Melanocyte of skin (primary cell): ENCODE data around the gene ZNG1C. TPM values are rescaled to one million over a fixed set of nuclear protein-coding genes. Genes with fewer than 3 reads are reported as not detected.

Experiments
- total RNA-seq, 2 donors: library from RNA; depleted of rRNA; stranded (reverse); fragments of >200 nt; gene quantifications; 2 replicates each; pipeline ENCODE4 v1.2.3, GENCODE V29; 2012

ZNG1C gene
- total RNA-seq: 10 to 100 TPM; 11.0 to 16.3 TPM

DNA sequence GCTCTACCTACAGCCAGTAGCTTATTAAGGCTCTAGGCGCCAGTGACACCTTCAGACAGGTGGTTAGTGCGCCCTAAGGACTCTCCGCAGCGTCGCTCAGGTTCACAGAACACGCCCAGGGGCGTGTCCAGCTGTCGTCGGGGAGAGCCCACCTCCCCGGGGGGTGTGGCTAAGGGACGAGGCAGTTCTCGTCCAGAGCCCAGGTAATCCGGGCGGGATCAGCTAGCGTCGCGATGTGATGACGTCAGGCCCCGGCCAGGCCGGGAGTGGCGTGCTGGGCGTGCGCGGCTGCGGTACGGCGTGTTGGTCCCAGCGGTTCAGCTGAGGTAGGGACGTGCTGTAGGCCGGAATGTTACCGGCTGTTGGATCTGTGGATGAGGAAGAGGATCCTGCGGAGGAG lies at the start of gene ZNG1C:
Gene ZNG1C, plus strand, starts transcription at position 301 of the 400 bp plus-strand sequence. Its CDS starts 49 bp downstream, at position 350.

DNA sequence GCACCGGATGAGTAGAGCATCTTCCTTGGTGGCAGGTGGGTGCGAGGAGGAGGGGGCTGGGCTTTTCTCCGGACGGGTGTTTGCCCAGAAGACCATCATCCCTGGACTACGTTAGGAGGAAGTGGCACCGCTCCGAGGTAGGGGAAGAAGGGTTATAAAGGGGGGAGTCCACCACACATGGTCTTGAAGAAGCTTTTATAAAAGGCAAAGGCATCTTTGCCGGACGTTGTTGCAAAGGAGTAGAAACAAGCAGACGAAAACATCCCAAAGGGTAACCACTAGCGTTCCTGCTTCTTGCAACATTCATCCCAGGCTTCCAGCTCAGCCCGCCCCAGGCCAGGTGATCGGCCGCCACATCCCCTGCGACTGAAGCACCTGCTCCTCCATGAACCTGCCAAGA lies 60.8 kb downstream of the ZNG1C start, which contains the start of gene FOXD4L3:
Gene FOXD4L3, plus strand, starts transcription at position 301 of the 400 bp plus-strand sequence. Its CDS starts 85 bp downstream, at position 386.

Other genes starting within 250 kb of the ZNG1C start
- under 1 TPM in 1 of 2 donors, not detected in 1; under 0.01 TPM for gene FOXD4L3, start 60.9 kb downstream of the ZNG1C start, total RNA-seq
- 1 to 10 TPM in 1 of 2 donors, under 1 TPM in 1; 0.67 to 1.4 TPM for gene PGM5, start 114.6 kb downstream of the ZNG1C start, total RNA-seq